CD14-positive monocyte (primary cell): ENCODE results near the gene TOGARAM2. TPM values are rescaled to one million over a fixed set of nuclear protein-coding genes. Genes with fewer than 3 reads are reported as not detected.

Source experiments
- DNase-seq, 3 donors: peaks; one replicate each; pipeline ENCODE4 v3.0.0-alpha.2; 2011 to 2022
- H2AFZ ChIP-seq: 2 replicates; pipeline ENCODE4 v1.6.0; 2012; ENCODE audit warnings: mild to moderate bottlenecking, low read depth, low read length, inconsistent platforms; ENCODE audit not compliant: insufficient read depth, poor library complexity, severe bottlenecking
- H3K27ac ChIP-seq, 2 donors: 1 replicate in 1 of 2; 2 replicates in 1 of 2; pipeline ENCODE4 v1.5.1; 2012 to 2013; ENCODE audit warnings: low read length in 2 of 2, control low read depth in 1 of 2, inconsistent platforms in 1 of 2, low read depth in 1 of 2, mild to moderate bottlenecking in 1 of 2
- H3K27me3 ChIP-seq, 2 donors: one replicate each; pipeline versions ENCODE4 v1.6.0 to v1.6.1; 2011 to 2013; ENCODE audit warnings: low read length in 2 of 2; ENCODE audit not compliant: control insufficient read depth in 2 of 2, insufficient read depth in 2 of 2
- H3K36me3 ChIP-seq, 2 donors: replicated peaks in 1 of 2; 1 replicate in 1 of 2; 2 replicates in 1 of 2; pipeline versions ENCODE4 v1.5.1 to v1.6.1; 2012 to 2013; ENCODE audit warnings: low read length in 2 of 2, control low read depth in 1 of 2, inconsistent platforms in 1 of 2, mild to moderate bottlenecking in 1 of 2; ENCODE audit not compliant: insufficient read depth in 2 of 2, control insufficient read depth in 1 of 2
- H3K4me1 ChIP-seq, 2 donors: 1 replicate in 1 of 2; 2 replicates in 1 of 2; pipeline versions ENCODE4 v1.5.1 to v1.6.1; 2012 to 2013; ENCODE audit warnings: low read length in 2 of 2, control low read depth in 1 of 2, inconsistent platforms in 1 of 2, mild to moderate bottlenecking in 1 of 2, moderate library complexity in 1 of 2; ENCODE audit not compliant: insufficient read depth in 2 of 2, control insufficient read depth in 1 of 2
- H3K4me2 ChIP-seq: replicated peaks from 2 replicates; pipeline ENCODE3; 2012; ENCODE audit warnings: low read length, moderate library complexity, mild to moderate bottlenecking; ENCODE audit not compliant: poor library complexity, severe bottlenecking; ENCODE audit errors: extremely low read depth
- H3K4me3 ChIP-seq, 3 experiments: fragments of 200-600 bp in 1 of 3; sonication (generic) in 1 of 3; replicated peaks in 1 of 3; 1 replicate in 2 of 3; 2 replicates in 1 of 3; pipeline ENCODE4 v1.5.1; 2011 to 2013; ENCODE audit warnings: low read length in 3 of 3, mild to moderate bottlenecking in 3 of 3, control low read depth in 2 of 3, low read depth in 2 of 3, inconsistent platforms in 1 of 3, moderate library complexity in 1 of 3
- H3K79me2 ChIP-seq: 2 replicates; pipeline ENCODE4 v1.6.0; 2012; ENCODE audit warnings: mild to moderate bottlenecking, control low read depth, inconsistent platforms, low read length, moderate library complexity; ENCODE audit not compliant: insufficient read depth
- H3K9ac ChIP-seq: 2 replicates; pipeline ENCODE4 v1.6.0; 2017; ENCODE audit warnings: low read length, mild to moderate bottlenecking; ENCODE audit not compliant: insufficient read depth, poor library complexity, severe bottlenecking
- H3K9me3 ChIP-seq, 2 donors: replicated peaks in 1 of 2; 1 replicate in 1 of 2; 2 replicates in 1 of 2; pipeline versions ENCODE4 v1.5.1 to v1.6.1; 2012 to 2013; ENCODE audit warnings: low read length in 2 of 2, control low read depth in 1 of 2; ENCODE audit not compliant: control insufficient read depth in 1 of 2, insufficient read depth in 1 of 2
- H4K20me1 ChIP-seq: 2 replicates; pipeline ENCODE4 v1.6.0; 2012; ENCODE audit warnings: mild to moderate bottlenecking, low read length, control low read depth, moderate library complexity; ENCODE audit not compliant: insufficient read depth
- H3K27ac Mint-ChIP-seq, 7 donors: one replicate each; pipeline ENCODE4 v1.8.0; 2020; ENCODE audit warnings: mild to moderate bottlenecking in 7 of 7, mixed read lengths in 7 of 7, moderate library complexity in 6 of 7, inconsistent platforms in 2 of 7
- H3K27me3 Mint-ChIP-seq, 3 donors: one replicate each; pipeline ENCODE4 v1.8.0; 2021 to 2022; ENCODE audit warnings: low read depth in 3 of 3, mild to moderate bottlenecking in 3 of 3, mixed read lengths in 3 of 3, moderate library complexity in 3 of 3, inconsistent platforms in 1 of 3
- H3K36me3 Mint-ChIP-seq, 2 donors: one replicate each; pipeline ENCODE4 v1.8.0; 2020; ENCODE audit warnings: mixed read lengths in 2 of 2, inconsistent platforms in 1 of 2, mild to moderate bottlenecking in 1 of 2
- H3K4me1 Mint-ChIP-seq: one replicate; pipeline ENCODE4 v1.8.0; 2020; ENCODE audit warnings: mild to moderate bottlenecking, mixed read lengths
- H3K4me3 Mint-ChIP-seq, 2 donors: one replicate each; pipeline ENCODE4 v1.8.0; 2020; ENCODE audit warnings: mild to moderate bottlenecking in 2 of 2, mixed read lengths in 2 of 2, moderate library complexity in 1 of 2
- H3K9me3 Mint-ChIP-seq, 7 donors: one replicate each; pipeline ENCODE4 v1.8.0; 2020 to 2022; ENCODE audit warnings: mixed read lengths in 7 of 7, mild to moderate bottlenecking in 6 of 7, moderate library complexity in 6 of 7, inconsistent platforms in 2 of 7
- CTCF ChIP-seq: fragments of 200-600 bp; IDR thresholded peaks from one replicate; pipeline ENCODE4 v1.8.0; 2022; ENCODE audit warnings: antibody characterized with exemption, mild to moderate bottlenecking
- WGBS: methylation state at CpG from one replicate; pipeline ENCODE4 v1.1.5; 2013; ENCODE audit warnings: missing lambda C conversion rate; ENCODE audit not compliant: insufficient coverage; 5-methylcytosine and 5-hydroxymethylcytosine counted together
- intact Hi-C, 2 donors: fragments of 100-400 bp; cut with micrococcal nuclease; formaldehyde crosslinking; loops; one replicate each; pipeline versions ENCODE4 v1.15.0 to v1.15.1; 2023
- polyA plus RNA-seq, 3 donors: library from polyadenylated mRNA; depleted of rRNA in 1 of 3; unstranded in 2 of 3; stranded (reverse) in 1 of 3; fragments of 300-500 nt in 2 of 3; fragments of >200 nt in 1 of 3; fragmentation: Illumina TruSeq in 2 of 3; gene quantifications; 1 replicate in 2 of 3; 2 replicates in 1 of 3; pipeline ENCODE4 v1.2.3, GENCODE V29; 2012 to 2021

Gene TOGARAM2
- polyA plus RNA-seq, 3 donors = 0.23 to 5.5 TPM; not detected in 1

GRCh38 chr2:28997847-28998735 lies 17.0 kb downstream of the TOGARAM2 start:
- Histone ChIP-seq H3K27me3 (no peaks in the 10 kb centered on the region), H4K20me1 (no peaks in the 10 kb centered on the region), H2AFZ (no peak overlapping the region), H3K4me1 (peaks cover 23 to 25% of the 10 kb centered on the region in 2 donors), H3K27ac (no peak overlapping the region), H3K4me3 (no peak overlapping the region), H3K36me3 (no peaks in the 10 kb centered on the region), H3K9me3 (no peaks in the 10 kb centered on the region), H3K9ac (no peak overlapping the region), H3K4me2 (no peak overlapping the region), H3K79me2 (no peaks in the 10 kb centered on the region)
- H3K27ac Mint-ChIP-seq = peak overlapping the region in 2 of 7 donors; percentile 20 to 66
- H3K9me3 Mint-ChIP-seq = peaks cover 0 to 1% (median 0%) of the 10 kb centered on the region in 7 donors
- peaks cover 0 to 2% (median 0%) of the 10 kb centered on the region in 3 donors for H3K27me3 Mint-ChIP-seq
- H3K4me1 Mint-ChIP-seq = peaks cover 19% of the 10 kb centered on the region
- DNase-seq = no peak
- no peaks in the 10 kb centered on the region for H3K36me3 Mint-ChIP-seq
- no peak overlapping the region for H3K4me3 Mint-ChIP-seq
- no peak for TF ChIP-seq CTCF
- intact Hi-C loops = no loop called here
- WGBS = 98% methylated on average over 13 of the region's 17 CpGs

GRCh38 chr2:29000481-29000880 lies 19.4 kb downstream of the TOGARAM2 start:
- peak overlapping the region; percentile 46 for H3K4me2 ChIP-seq
- no peaks in the 10 kb centered on the region for H3K79me2 ChIP-seq
- H3K4me1 ChIP-seq = peaks cover 23 to 25% of the 10 kb centered on the region in 2 donors
- H2AFZ ChIP-seq = peak overlapping the region; percentile 41
- H3K36me3 ChIP-seq = no peaks in the 10 kb centered on the region
- TF ChIP-seq CTCF = no peak
- H3K4me3 ChIP-seq = peak overlapping the region in 1 of 3 experiments; percentile 17
- Mint-ChIP-seq H3K27me3 (peaks cover 0 to 4% (median 2%) of the 10 kb centered on the region in 3 donors), H3K4me3 (peak overlapping the region in 1 of 2 donors; percentile 63), H3K36me3 (no peaks in the 10 kb centered on the region), H3K9me3 (peaks cover 0 to 1% (median 0%) of the 10 kb centered on the region in 7 donors), H3K27ac (peak overlapping the region; percentile 88 to 96 (median 92)), H3K4me1 (peaks cover 19% of the 10 kb centered on the region)
- peak overlapping the region; percentile 68 to 76 for H3K27ac ChIP-seq
- H3K9ac ChIP-seq = no peak overlapping the region
- 0% methylated on average over 2 of the region's 7 CpGs for WGBS
- H3K27me3 ChIP-seq = no peaks in the 10 kb centered on the region
- no peaks in the 10 kb centered on the region for H4K20me1 ChIP-seq
- intact Hi-C loops = no loop called here
- peak; percentile 90 to 97 (median 97) for DNase-seq
- H3K9me3 ChIP-seq = no peaks in the 10 kb centered on the region
